HepG2 (cell line): ENCODE results near the gene CHN1.

ENCODE experiments used
- EP300 ChIP-seq, 3 experiments: sonication (generic) in 1 of 3; formaldehyde crosslinking in 1 of 3; IDR thresholded peaks; 2 replicates each; pipeline versions ENCODE4 v1.5.1 to v1.6.1; 2011 to 2020; ENCODE audit warnings: low read depth in 2 of 3, low read length in 2 of 3, borderline replicate concordance in 1 of 3, improper control_type of control experiment in 1 of 3, mild to moderate bottlenecking in 1 of 3, missing genetic modification reagents in 1 of 3, moderate library complexity in 1 of 3
- KDM6A ChIP-seq: IDR thresholded peaks from 2 replicates; pipeline ENCODE4 v1.6.1; 2016; ENCODE audit warnings: low read depth
- MZF1 ChIP-seq: sonication (generic); formaldehyde crosslinking; IDR thresholded peaks from 2 replicates; pipeline ENCODE4 v1.8.1; 2023; ENCODE audit warnings: mild to moderate bottlenecking, missing genetic modification reagents, borderline replicate concordance
- POLR2AphosphoS5 ChIP-seq: IDR thresholded peaks from 2 replicates; pipeline ENCODE4 v1.6.1; 2012; ENCODE audit warnings: low read depth, low read length
- SMAD1 ChIP-seq: sonication (generic); formaldehyde crosslinking; IDR thresholded peaks from 2 replicates; pipeline ENCODE4 v1.4.0; 2020; ENCODE audit warnings: missing genetic modification reagents, low read depth, mild to moderate bottlenecking, borderline replicate concordance
- TF ChIP-seq, protein P1 (sequence below), 2 experiments: IDR thresholded peaks; 2 replicates each; pipeline ENCODE4 v1.6.1; 2011 to 2012; ENCODE audit warnings: low read length in 2 of 2, borderline replicate concordance in 1 of 2, low read depth in 1 of 2, mild to moderate bottlenecking in 1 of 2, moderate library complexity in 1 of 2

DNA sequence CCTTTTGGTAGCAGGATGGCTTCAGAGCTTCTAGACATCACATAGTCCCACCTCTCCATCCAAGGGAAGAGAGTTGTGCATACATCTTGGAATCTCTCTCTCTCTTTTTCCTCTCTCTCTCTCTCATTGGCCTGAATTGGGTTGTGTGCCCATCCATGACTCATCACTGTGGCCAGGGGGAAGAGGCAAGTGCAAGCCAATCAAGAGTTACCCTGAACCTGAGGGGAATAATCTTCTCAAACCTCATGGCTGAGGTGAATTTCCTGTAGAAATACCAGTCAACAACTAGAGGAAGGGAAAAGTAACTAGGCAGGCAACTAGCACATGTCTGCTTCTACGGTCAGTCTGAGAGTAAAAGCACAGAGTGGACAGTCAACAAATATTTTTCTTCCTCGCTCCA, 7.3 kb upstream of the CHN1 start:
- TF ChIP-seq MZF1, result no peak
- no peak for TF ChIP-seq POLR2AphosphoS5
- TF ChIP-seq, protein P1, sequence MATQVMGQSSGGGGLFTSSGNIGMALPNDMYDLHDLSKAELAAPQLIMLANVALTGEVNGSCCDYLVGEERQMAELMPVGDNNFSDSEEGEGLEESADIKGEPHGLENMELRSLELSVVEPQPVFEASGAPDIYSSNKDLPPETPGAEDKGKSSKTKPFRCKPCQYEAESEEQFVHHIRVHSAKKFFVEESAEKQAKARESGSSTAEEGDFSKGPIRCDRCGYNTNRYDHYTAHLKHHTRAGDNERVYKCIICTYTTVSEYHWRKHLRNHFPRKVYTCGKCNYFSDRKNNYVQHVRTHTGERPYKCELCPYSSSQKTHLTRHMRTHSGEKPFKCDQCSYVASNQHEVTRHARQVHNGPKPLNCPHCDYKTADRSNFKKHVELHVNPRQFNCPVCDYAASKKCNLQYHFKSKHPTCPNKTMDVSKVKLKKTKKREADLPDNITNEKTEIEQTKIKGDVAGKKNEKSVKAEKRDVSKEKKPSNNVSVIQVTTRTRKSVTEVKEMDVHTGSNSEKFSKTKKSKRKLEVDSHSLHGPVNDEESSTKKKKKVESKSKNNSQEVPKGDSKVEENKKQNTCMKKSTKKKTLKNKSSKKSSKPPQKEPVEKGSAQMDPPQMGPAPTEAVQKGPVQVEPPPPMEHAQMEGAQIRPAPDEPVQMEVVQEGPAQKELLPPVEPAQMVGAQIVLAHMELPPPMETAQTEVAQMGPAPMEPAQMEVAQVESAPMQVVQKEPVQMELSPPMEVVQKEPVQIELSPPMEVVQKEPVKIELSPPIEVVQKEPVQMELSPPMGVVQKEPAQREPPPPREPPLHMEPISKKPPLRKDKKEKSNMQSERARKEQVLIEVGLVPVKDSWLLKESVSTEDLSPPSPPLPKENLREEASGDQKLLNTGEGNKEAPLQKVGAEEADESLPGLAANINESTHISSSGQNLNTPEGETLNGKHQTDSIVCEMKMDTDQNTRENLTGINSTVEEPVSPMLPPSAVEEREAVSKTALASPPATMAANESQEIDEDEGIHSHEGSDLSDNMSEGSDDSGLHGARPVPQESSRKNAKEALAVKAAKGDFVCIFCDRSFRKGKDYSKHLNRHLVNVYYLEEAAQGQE (IDR thresholded peaks at IDR 0.05; ENCODE audit: borderline replicate concordance in 1 of 2, low read depth in 1 of 2, low read length in 2 of 2), result no peak
- TF ChIP-seq KDM6A, result no peak
- no peak for TF ChIP-seq EP300 (IDR thresholded peaks at IDR 0.05; ENCODE audit: low read depth in 2 of 2, low read length in 2 of 2)
- TF ChIP-seq EP300 (CRISPR knock-in tag; IDR thresholded peaks at IDR 0.05; ENCODE audit: borderline replicate concordance), result no peak
- no peak for TF ChIP-seq SMAD1 (CRISPR knock-in tag)
